NCI-H1694 (cell line): ENCODE data around the gene SHC3.

Experiments used
- DNase-seq: peaks from one replicate; lab custom pipeline; 2025; lab: John Stamatoyannopoulos, UW

Gene SHC3

GRCh38 chr9:89022902-89023301, 155.7 kb downstream of the SHC3 start:
- no peak for DNase-seq

GRCh38 chr9:89022001-89022759, 156.4 kb downstream of the SHC3 start:
- no peak for DNase-seq

- no peak for DNase-seq
Measured at GRCh38 chr9:89021154-89021803, 157.3 kb downstream of the SHC3 start.

GRCh38 chr9:89020754-89021153, 157.9 kb downstream of the SHC3 start:
- no peak for DNase-seq

GRCh38 chr9:89015336-89015735, 163.3 kb downstream of the SHC3 start:
- DNase-seq, result no peak

GRCh38 chr9:89014153-89014552, 164.5 kb downstream of the SHC3 start:
- DNase-seq, result no peak

GRCh38 chr9:89013660-89014059, 165.0 kb downstream of the SHC3 start:
- no peak for DNase-seq

- no peak for DNase-seq
Measured at GRCh38 chr9:89012294-89013042, 166.2 kb downstream of the SHC3 start.

- no peak for DNase-seq
Measured at GRCh38 chr9:89011683-89012082, 166.9 kb downstream of the SHC3 start.

- DNase-seq, result no peak
Measured at GRCh38 chr9:89010526-89011111, 168.0 kb downstream of the SHC3 start.

- DNase-seq, result no peak
Measured at GRCh38 chr9:89010056-89010455, 168.6 kb downstream of the SHC3 start.

GRCh38 chr9:89009546-89009840, 169.1 kb downstream of the SHC3 start:
- DNase-seq, result no peak

GRCh38 chr9:89008744-89009545, 169.7 kb downstream of the SHC3 start:
- no peak for DNase-seq

GRCh38 chr9:89008055-89008743, 170.4 kb downstream of the SHC3 start:
- DNase-seq, result no peak

- DNase-seq, result no peak
Measured at GRCh38 chr9:89006996-89007967, 171.3 kb downstream of the SHC3 start.

GRCh38 chr9:89006267-89006666, 172.4 kb downstream of the SHC3 start:
- DNase-seq, result no peak

- no peak for DNase-seq
Measured at GRCh38 chr9:89005323-89005722, 173.3 kb downstream of the SHC3 start.

- no peak for DNase-seq
Measured at GRCh38 chr9:89002987-89003386, 175.6 kb downstream of the SHC3 start.

- no peak for DNase-seq
Measured at GRCh38 chr9:89001917-89002540, 176.6 kb downstream of the SHC3 start.
